ENCODE measurements around the gene C1QTNF5.

GRCh38 chr11:119322360-119322739, 18.3 kb downstream of the C1QTNF5 start:
- no peak for TF ChIP-seq POLR2A (IDR thresholded peaks at IDR 0.05; ENCODE audit: low read depth, low read length)
- TF ChIP-seq TAF1 (IDR thresholded peaks at IDR 0.05; ENCODE audit: borderline replicate concordance, low read depth, low read length) = no peak
